ENCODE data around the gene MAFF.

Gene MAFF

DNA sequence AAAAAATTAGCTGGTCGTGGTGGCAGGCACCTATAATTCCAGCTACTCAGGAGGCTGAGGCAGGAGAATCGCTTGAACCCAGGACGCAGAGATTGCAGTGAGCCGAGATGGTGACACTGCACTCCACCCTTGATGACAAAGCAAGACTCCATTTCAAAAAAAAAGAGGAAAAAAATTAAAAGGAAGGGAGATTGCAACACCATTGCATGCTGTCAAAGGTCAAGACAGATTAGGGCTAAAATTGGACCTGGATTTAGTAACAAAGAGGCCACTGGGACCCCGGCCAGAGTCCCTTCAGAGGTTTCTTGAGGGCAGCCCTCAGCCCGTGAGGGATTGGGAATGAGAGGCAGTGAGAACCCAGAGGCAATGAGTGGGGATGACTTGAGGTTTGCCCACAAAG lies 8.2 kb upstream of the MAFF start:
- no peaks in the 10 kb centered on the region for H3K27me3 ChIP-seq (ENCODE audit: insufficient read depth, low read depth, severe bottlenecking)
- no peaks in the 10 kb centered on the region for H3K36me3 ChIP-seq
- no peak overlapping the region for H3K4me3 ChIP-seq (ENCODE audit: low read depth, low read length)
- H3K9me3 ChIP-seq (ENCODE audit: severe bottlenecking) = no peaks in the 10 kb centered on the region
- no peak for DNase-seq
- no peak overlapping the region for H3K27ac ChIP-seq
- no peak for TF ChIP-seq CTCF (IDR thresholded peaks at IDR 0.05; ENCODE audit: low read depth, low read length)

- no peak overlapping the region for H3K4me3 ChIP-seq (ENCODE audit: low read depth, low read length)
- no peak overlapping the region for H3K27ac ChIP-seq
- no peak for TF ChIP-seq CTCF (IDR thresholded peaks at IDR 0.05; ENCODE audit: low read depth, low read length)
- no peaks in the 10 kb centered on the region for H3K9me3 ChIP-seq (ENCODE audit: severe bottlenecking)
- no peaks in the 10 kb centered on the region for H3K36me3 ChIP-seq
- DNase-seq = no peak
- no peaks in the 10 kb centered on the region for H3K27me3 ChIP-seq (ENCODE audit: insufficient read depth, low read depth, severe bottlenecking)
These were observed 4.9 kb upstream of the MAFF start for GRCh38 chr22:38196791-38197419.

DNA sequence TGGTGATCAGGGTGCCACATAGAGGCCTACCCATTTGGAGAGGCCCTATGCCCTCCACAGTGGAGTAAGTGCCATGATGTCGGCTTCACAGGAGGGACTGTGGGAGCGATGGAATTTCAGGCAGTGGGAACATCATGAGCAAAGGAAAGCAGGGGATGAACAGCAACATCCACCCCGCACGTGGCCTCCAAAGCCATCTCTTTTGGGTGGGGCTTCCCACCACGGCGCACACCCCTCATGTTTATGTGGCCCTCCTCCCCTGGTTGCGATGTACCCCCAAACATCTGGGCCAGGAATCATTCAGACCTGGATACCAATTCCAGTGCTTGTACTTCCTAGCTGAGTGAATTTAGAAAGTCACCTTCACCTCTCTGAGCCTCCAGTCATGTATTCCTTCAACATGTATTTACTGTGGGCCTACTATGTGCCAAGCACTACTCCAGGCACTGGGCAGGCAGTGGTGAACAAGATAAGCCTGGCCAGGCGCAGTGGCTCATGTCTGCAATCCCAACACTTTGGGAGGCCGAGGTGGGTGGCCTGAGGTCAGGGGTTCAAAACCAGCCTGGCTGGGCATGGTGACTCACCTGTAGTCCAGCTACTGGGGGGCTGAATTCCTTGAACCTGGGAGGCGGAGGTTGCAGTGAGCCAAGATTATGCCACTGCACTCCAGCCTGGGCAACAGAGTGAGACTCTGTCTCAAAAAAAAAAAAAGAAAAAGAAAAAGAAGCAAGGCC lies 1.8 kb upstream of the MAFF start:
- Histone ChIP-seq H3K36me3 (no peaks in the 10 kb centered on the region), H3K27ac (no peak overlapping the region), H3K27me3 (ENCODE audit: insufficient read depth, low read depth, severe bottlenecking) (no peaks in the 10 kb centered on the region), H3K9me3 (ENCODE audit: severe bottlenecking) (no peaks in the 10 kb centered on the region), H3K4me3 (ENCODE audit: low read depth, low read length) (no peak overlapping the region)
- TF ChIP-seq CTCF (IDR thresholded peaks at IDR 0.05; ENCODE audit: low read depth, low read length) = no peak
- no peak for DNase-seq

DNA sequence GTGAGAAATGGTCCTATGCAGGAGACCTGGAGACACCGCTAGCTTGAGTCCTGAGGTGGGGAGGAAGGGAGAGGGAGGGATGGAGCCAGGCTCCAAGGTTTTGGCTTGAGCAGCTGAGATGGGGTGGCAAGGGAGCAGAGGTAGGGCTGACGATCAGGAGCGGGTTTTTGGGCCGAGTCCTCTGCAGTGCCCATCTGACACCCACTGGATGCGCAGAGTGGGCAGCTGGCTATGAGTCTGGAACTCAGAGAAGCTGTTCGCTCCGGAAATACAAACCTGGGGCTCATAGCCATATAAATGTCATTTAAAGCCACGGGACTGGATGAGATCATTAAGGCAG lies 453 bp upstream of the MAFF start:
- no peaks in the 10 kb centered on the region for H3K9me3 ChIP-seq (ENCODE audit: severe bottlenecking)
- peak overlapping the region; percentile 84 for H3K4me3 ChIP-seq (ENCODE audit: low read depth, low read length)
- no peaks in the 10 kb centered on the region for H3K36me3 ChIP-seq
- DNase-seq = no peak
- TF ChIP-seq CTCF (IDR thresholded peaks at IDR 0.05; ENCODE audit: low read depth, low read length) = no peak
- no peak overlapping the region for H3K27ac ChIP-seq
- H3K27me3 ChIP-seq (ENCODE audit: insufficient read depth, low read depth, severe bottlenecking) = no peaks in the 10 kb centered on the region

- Histone ChIP-seq H3K27ac (no peak overlapping the region; the same call in 1 of the 2 replicates), H3K9me3 (ENCODE audit: severe bottlenecking) (no peaks in the 10 kb centered on the region), H3K27me3 (ENCODE audit: insufficient read depth, low read depth, severe bottlenecking) (no peaks in the 10 kb centered on the region), H3K36me3 (no peaks in the 10 kb centered on the region), H3K4me3 (ENCODE audit: low read depth, low read length) (peak overlapping the region; percentile 84)
- no peak for TF ChIP-seq CTCF (IDR thresholded peaks at IDR 0.05; ENCODE audit: low read depth, low read length)
- peak; percentile 49 for DNase-seq
These were observed 769 bp downstream of the MAFF start for GRCh38 chr22:38202437-38203089.
